ENCODE results near the gene NALCN. TPM values are rescaled to one million over a fixed set of nuclear protein-coding genes. Genes with fewer than 3 reads are reported as not detected.

NALCN gene
- total and polyA plus RNA-seq, 9 donors: 0.17 to 21.6 (median 1.4) TPM

GRCh38 chr13:101185606-101186005, 230.7 kb downstream of the NALCN start:
- Histone ChIP-seq H3K4me1 (ENCODE audit: insufficient read depth) (no peaks in the 10 kb centered on the region), H3K27me3 (no peaks in the 10 kb centered on the region), H3K27ac (no peak overlapping the region), H3K9me3 (no peaks in the 10 kb centered on the region), H3K36me3 (no peaks in the 10 kb centered on the region), H3K4me3 (no peak overlapping the region)
- TF ChIP-seq CTCF (IDR thresholded peaks at IDR 0.05) (no peak), POLR2A (IDR thresholded peaks at IDR 0.05) (no peak), EP300 (IDR thresholded peaks at IDR 0.05) (no peak)
- intact Hi-C loops (cut with DNase I): no loop called here
- WGBS, 3 donors: 79 to 93% (median 90%) methylated on average over 3 of the region's 3 CpGs
- no peak for DNase-seq

- no peak overlapping the region for H3K27ac ChIP-seq
- H3K27me3 ChIP-seq: no peaks in the 10 kb centered on the region
- intact Hi-C loops (cut with DNase I): no loop called here
- H3K4me3 ChIP-seq: no peak overlapping the region
- H3K4me1 ChIP-seq (ENCODE audit: insufficient read depth): no peaks in the 10 kb centered on the region
- H3K9me3 ChIP-seq: no peaks in the 10 kb centered on the region
- TF ChIP-seq EP300 (IDR thresholded peaks at IDR 0.05) (no peak), POLR2A (IDR thresholded peaks at IDR 0.05) (no peak), CTCF (IDR thresholded peaks at IDR 0.05) (no peak)
- no peaks in the 10 kb centered on the region for H3K36me3 ChIP-seq
- 67 to 90% (median 87%) methylated on average over 9 of the region's 9 CpGs for WGBS, 3 donors
- DNase-seq: no peak
Measured at GRCh38 chr13:101181076-101181685, 235.1 kb downstream of the NALCN start.

- intact Hi-C loops (cut with DNase I): no loop called here
- Histone ChIP-seq H3K27ac (no peak overlapping the region), H3K27me3 (no peaks in the 10 kb centered on the region), H3K4me1 (ENCODE audit: insufficient read depth) (no peaks in the 10 kb centered on the region), H3K9me3 (no peaks in the 10 kb centered on the region), H3K4me3 (no peak overlapping the region), H3K36me3 (no peaks in the 10 kb centered on the region)
- TF ChIP-seq CTCF (IDR thresholded peaks at IDR 0.05): no peak
- TF ChIP-seq EP300 (IDR thresholded peaks at IDR 0.05): no peak
- DNase-seq: no peak
- WGBS, 3 donors: 80 to 85% (median 84%) methylated on average over 4 of the region's 4 CpGs
Measured at GRCh38 chr13:101179021-101179420, 237.3 kb downstream of the NALCN start.

GRCh38 chr13:101178406-101178805, 237.9 kb downstream of the NALCN start:
- Histone ChIP-seq H3K4me3 (no peak overlapping the region), H3K9me3 (no peaks in the 10 kb centered on the region), H3K27me3 (no peaks in the 10 kb centered on the region), H3K4me1 (ENCODE audit: insufficient read depth) (no peaks in the 10 kb centered on the region), H3K27ac (no peak overlapping the region), H3K36me3 (no peaks in the 10 kb centered on the region)
- TF ChIP-seq EP300 (IDR thresholded peaks at IDR 0.05) (no peak), POLR2A (IDR thresholded peaks at IDR 0.05) (no peak), CTCF (IDR thresholded peaks at IDR 0.05) (no peak)
- 6 to 13% (median 11%) methylated on average over 4 of the region's 4 CpGs for WGBS, 3 donors
- intact Hi-C loops (cut with DNase I): no loop called here
- no peak for DNase-seq

Measured in ovary (tissue), 9 donors.